UCSD-AML1 (cell line): ENCODE data around the gene SLC22A23.

Experiments used
- DNase-seq: peaks from one replicate; lab custom pipeline; 2025; ENCODE audit not compliant: unreplicated experiment; lab: John Stamatoyannopoulos, UW

Gene SLC22A23

GRCh38 chr6:3473773-3474172, 16.9 kb upstream of the SLC22A23 start:
- DNase-seq: no peak

- no peak for DNase-seq
Measured at GRCh38 chr6:3471711-3472110, 14.9 kb upstream of the SLC22A23 start.

DNA sequence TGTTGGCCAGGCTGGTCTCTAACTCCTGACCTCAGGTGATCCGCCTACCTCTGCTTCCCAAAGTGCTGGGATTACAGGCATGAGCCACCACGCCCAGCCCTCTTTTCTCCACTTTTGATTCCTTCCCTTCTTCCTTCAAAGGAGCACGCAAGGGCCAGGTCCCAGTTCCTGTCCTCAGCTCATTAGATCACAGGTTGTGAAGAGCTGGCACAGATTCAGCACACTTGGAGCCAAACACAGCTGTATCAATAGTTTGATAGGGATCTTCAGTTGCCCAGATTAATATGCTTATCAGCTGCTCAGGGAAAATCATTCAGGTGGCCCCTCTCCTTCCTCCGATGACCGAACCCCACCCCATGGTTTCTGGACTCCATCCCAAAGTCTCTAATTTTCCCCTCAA, 14.4 kb upstream of the SLC22A23 start:
- DNase-seq: no peak

DNA sequence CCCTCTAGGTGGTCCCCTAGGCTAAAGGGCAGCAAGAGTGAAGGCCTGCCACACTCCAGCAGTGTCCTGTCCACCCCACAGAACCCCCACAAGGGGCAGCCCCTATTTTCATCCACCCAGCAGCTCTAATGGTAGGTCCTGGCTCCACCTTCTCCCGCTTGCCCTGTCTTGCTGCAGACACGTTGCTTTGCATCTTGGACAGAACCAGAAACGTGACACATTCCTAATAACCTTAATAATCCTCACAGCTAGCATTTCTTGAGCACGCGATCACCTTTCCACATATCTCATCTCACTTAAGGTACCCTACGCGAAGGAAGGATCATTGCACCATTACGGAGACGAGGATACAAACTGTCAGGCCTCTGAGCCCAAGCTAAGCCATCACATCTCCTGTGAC, 11.7 kb upstream of the SLC22A23 start:
- no peak for DNase-seq

GRCh38 chr6:3467996-3468395, 11.1 kb upstream of the SLC22A23 start:
- no peak for DNase-seq

- DNase-seq: no peak
Measured at GRCh38 chr6:3466488-3467219, 9.8 kb upstream of the SLC22A23 start.

DNA sequence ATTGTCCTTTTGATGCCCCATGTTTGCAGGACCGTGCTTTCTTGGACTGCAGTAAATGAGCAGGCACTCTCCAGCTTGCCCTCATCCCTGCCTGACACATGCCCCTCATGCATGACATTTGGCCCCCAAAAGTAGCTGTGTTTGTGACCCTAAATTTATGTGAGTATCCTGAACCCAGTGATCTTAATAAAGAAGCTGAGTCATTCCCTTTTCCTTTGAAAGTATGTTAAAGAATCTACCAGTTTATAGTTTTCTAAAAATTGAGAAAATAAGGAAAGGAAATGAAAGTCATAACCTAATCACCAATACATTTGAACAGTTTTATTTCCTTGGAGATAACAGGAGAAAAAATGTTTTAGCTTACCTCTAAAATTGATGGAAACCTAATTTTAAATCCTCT, 3.4 kb upstream of the SLC22A23 start:
- DNase-seq: no peak

GRCh38 chr6:3458706-3459421, 2.0 kb upstream of the SLC22A23 start:
- no peak for DNase-seq

- DNase-seq: no peak
Measured at GRCh38 chr6:3457710-3458602, 1.1 kb upstream of the SLC22A23 start.

- no peak for DNase-seq
Measured at GRCh38 chr6:3456395-3456897, 404 bp downstream of the SLC22A23 start.

DNA sequence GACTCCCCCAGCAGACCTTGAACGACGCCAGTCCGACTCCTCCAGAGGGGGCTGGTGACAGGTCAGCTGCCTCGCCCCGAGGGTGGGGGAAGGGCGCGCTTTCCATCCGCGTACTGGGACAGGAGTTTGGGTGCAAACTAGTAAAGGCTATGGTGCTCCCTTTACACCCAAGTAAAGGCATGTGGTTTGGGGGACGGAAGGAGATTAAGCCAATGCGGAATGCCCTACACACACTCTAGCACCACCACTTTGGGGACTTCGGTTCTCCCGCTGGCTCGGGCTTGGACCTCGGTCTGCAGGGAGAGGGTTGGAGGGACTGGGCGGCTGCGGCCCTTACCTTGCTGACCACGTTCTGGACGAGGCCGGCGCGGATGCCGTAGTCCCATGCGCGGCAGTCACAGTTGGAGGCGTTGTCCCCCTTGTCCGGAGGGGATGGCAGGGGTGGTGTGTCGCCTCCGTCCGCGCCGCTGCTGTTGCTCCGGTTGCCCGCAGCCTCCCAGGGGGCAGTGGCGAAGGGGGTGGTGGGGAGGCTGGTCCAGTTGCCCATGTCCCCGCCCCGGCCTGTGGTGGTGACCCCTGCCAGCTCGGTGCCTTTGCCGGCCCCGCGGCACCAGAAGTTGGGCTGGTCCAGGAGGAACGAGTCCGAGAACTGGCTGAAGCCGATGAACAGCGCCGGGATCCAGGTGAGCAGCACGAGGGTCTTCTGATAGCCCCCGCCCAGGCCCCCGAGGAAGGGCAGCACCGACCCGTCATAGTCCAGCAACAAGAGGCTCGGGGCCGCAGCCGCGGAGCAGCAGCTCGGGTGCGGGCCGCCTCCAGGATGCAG, 1.1 kb downstream of the SLC22A23 start:
- DNase-seq: no peak

- no peak for DNase-seq
Measured at GRCh38 chr6:3455147-3455568, 1.7 kb downstream of the SLC22A23 start.

DNA sequence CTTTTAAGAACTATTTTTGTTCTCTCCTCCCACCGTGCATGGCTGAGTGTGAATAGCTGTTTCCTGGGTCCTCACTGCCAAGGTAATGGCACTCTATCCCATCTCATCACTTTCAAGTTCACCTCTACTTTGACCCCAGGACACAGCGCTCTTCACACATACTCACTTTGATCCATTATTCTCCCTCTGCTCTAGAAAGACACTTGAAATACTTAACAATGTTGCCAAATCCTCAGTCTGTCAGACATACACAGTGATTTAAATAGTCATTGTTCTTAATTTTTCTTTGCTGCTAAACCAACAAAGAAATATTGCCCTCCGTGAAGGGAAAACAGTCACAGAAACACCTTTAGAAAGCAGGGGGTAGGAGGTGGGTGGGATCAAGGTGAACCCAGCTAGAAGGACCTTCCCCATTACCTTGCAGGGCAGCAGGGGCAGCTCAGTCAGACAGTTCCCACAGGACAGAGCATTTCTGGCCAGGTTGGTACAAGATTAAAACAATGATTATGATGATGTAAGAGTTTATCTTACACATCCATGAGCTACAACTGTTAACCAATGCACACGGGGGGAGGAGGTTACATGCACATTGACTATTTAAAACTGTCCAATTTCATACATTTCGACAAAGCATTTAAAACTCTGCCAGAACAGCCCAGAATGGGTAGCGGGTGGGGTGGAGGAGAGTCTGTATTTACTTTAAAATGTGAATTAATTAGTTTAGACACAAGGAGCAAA, 2.4 kb downstream of the SLC22A23 start:
- no peak for DNase-seq

DNA sequence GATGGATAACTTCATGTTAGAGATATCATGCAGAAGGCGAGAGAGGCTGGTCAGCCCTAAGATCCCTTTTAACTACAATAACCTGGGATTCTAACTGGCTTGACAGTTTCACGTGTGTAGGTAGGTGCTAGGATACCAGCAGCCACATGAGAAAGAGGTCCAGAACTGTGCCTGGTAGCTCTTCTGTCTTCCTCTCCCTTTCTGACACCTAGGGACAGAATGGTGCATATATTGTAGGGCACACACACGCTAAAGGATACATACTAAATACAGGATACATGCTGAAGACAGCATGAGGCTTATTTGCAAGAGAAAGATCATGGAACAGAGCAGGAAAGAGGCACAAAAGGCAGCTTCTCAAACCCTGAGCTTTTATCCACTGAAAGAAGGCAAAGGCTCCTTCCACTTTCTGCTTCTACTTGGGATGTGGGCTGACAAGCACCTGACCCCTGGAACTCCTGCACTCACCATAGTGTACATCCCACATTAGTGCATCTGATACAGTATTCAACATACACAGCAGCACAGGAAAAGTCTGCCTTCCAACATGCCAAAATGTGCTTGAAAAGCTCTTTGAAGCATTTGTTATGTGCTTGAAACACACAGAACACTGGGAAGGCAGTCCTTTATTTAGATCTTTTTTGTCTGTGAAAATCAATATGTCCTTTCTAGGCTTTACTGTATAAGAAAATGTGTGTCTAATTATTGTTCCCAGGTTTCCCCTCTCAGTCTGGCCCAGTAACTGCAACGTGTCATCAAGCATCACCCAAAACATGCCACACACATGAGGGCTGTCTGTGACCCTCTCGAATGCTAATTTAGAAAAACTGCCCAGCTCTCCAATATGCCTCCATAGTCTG, 3.2 kb downstream of the SLC22A23 start:
- DNase-seq: no peak

DNA sequence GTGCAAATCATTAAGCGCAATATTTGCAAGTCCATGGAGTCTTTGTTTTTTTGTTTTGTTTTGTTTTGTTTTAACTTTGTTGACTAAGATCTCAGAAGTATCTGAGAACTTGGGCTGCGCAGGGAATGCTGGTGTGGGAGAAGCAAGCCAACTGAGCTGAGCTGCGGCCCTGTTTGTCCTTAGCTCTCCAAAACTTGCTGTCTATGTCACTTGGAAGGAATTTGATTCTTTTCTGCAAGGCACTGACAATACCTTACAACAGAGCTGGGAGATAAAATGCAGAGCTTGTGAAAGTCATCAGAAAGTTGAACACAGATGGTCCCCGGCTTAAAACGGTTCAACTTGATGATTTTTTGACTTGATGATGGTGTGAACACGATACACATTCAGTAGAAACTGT, 5.4 kb downstream of the SLC22A23 start:
- DNase-seq: no peak

- DNase-seq: no peak
Measured at GRCh38 chr6:3450888-3451287, 6.0 kb downstream of the SLC22A23 start.

DNA sequence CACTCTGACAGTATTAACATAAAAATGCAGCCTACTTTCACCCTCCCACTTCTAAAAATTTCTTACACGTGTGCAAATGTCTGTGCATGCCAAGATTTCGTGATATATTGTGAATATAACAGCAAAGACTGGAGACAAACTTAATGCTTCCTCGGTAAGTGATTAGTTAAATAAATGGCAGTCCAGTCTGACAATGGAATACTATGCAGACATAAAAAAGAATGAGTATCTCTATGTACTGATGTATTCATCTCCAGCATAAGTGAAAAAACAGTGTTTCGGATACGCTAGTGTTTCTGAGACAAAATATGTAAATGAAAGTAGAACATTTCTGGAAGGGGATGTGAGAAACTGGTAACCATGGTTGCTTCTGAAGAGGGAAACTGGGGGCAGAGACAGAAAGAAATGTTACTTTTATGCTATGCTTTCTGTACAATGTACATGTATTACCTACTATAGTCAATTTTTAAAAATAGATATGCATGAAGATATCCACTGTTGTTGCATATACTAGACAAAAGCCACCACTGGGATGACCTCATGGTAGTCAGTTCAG, 7.0 kb downstream of the SLC22A23 start:
- DNase-seq: no peak

DNA sequence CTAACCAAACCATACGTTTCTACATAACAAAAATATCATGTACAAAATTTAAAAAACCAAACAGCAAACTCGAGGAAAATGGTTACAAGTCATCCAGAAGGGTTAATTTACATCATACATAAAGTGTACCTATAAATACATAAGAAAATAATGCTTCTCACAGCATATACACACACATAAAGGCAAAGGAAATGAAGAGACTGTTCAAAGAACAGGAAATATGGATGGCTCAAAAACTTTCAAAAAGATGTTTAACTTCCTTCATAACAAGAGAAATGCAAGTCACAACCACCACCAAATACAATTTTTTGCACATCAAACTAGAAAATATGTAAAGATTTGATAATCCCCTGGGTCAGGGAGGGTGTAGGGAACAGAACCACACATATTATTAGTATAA, 7.5 kb downstream of the SLC22A23 start:
- DNase-seq: no peak

DNA sequence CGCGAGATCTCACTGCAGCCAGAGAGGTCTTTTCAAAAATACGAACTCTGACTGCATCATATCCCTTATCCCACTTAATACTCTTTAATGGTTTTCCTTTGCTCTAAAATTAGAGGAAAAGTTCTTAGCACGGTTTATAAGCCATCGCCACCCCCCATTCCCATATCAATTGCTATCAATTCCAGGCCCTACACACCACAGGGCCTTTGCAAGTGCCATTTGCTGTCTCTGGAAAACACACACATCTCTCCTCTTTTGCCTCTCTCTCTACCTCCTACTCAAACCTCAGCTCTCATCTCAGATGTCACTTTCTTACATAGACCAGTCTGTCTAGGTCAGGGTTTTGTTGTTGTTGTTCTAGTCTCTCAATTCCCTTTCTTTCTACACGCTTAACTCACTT, 9.8 kb downstream of the SLC22A23 start:
- no peak for DNase-seq
